HG03432 (cell line): ENCODE data around the gene EPPIN.

ENCODE experiments used
- ATAC-seq: cut with Tn5 transposase; IDR thresholded peaks from one replicate; pipeline ENCODE4 v1.9.1; 2021; ENCODE audit warnings: mild to moderate bottlenecking, moderate library complexity; ENCODE audit not compliant: unreplicated experiment

Gene EPPIN

GRCh38 chr20:45539382-45539781 lies 7.8 kb downstream of the EPPIN start, which contains the start of gene WFDC6:
WFDC6 (minus strand) TSS chr20:45539482; CDS start chr20:45539407, 75 bp downstream.
- no peak for ATAC-seq

GRCh38 chr20:45538209-45538799 lies 8.9 kb downstream of the EPPIN start:
- ATAC-seq, result no peak

GRCh38 chr20:45527294-45527693 lies 19.9 kb downstream of the EPPIN start:
- no peak for ATAC-seq

- ATAC-seq, result no peak
Observed at GRCh38 chr20:45523821-45524220, 23.4 kb downstream of the EPPIN start.

- no peak for ATAC-seq
Observed at GRCh38 chr20:45518282-45518681, 28.9 kb downstream of the EPPIN start.

- ATAC-seq, result no peak
Observed at GRCh38 chr20:45515147-45515913, 31.9 kb downstream of the EPPIN start, which contains the start of gene SPINT3. SPINT3 (minus strand) TSS chr20:45515622; CDS start chr20:45515608, 14 bp downstream.

- no peak for ATAC-seq
Observed at GRCh38 chr20:45510242-45510862, 36.8 kb downstream of the EPPIN start.

- no peak for ATAC-seq
Observed at GRCh38 chr20:45509091-45509490, 38.1 kb downstream of the EPPIN start.

GRCh38 chr20:45508068-45508886 lies 38.9 kb downstream of the EPPIN start:
- ATAC-seq, result no peak

- ATAC-seq, result peak; percentile 57
Observed at GRCh38 chr20:45507011-45507820, 40.0 kb downstream of the EPPIN start.

- ATAC-seq, result no peak
Observed at GRCh38 chr20:45506398-45506797, 40.8 kb downstream of the EPPIN start.

GRCh38 chr20:45503403-45503802 lies 43.8 kb downstream of the EPPIN start:
- no peak for ATAC-seq

- no peak for ATAC-seq
Observed at GRCh38 chr20:45502561-45502960, 44.6 kb downstream of the EPPIN start.

GRCh38 chr20:45501600-45501999 lies 45.6 kb downstream of the EPPIN start:
- no peak for ATAC-seq

GRCh38 chr20:45500022-45500421 lies 47.2 kb downstream of the EPPIN start:
- ATAC-seq, result no peak

GRCh38 chr20:45497971-45498494 lies 49.2 kb downstream of the EPPIN start:
- no peak for ATAC-seq

- ATAC-seq, result no peak
Observed at GRCh38 chr20:45496166-45496565, 51.0 kb downstream of the EPPIN start.

GRCh38 chr20:45495501-45495941 lies 51.7 kb downstream of the EPPIN start:
- no peak for ATAC-seq
